ENCODE measurements around the gene APC.

APC gene

DNA sequence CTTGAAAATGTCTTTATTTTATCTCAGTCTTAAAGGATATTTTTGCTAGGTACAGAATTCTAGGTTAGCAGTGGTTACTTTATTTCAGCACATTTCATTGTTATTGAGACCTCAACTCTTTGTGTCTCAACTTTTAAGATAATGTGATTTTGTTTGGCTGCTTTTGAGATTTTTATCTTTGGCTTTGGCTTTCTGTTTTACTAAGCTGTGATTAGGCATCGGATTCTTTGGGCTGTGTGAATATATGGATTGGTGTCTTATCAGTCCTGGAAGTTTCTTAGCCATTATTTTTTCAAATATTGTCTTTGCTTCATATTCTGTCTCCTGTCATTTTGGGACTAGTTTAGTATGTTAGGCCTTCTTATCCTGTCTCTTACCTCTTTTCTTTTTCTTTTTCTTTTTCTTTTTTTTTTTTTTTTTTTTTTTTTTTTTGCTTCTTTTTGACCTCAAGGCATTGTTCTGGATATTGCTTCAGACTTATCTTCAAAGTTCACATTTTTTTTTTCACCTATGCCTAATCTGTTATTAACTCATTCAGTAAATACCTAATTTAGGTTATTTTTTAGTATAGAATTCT lies 20.1 kb upstream of the APC start:
- no peak for DNase-seq

DNA sequence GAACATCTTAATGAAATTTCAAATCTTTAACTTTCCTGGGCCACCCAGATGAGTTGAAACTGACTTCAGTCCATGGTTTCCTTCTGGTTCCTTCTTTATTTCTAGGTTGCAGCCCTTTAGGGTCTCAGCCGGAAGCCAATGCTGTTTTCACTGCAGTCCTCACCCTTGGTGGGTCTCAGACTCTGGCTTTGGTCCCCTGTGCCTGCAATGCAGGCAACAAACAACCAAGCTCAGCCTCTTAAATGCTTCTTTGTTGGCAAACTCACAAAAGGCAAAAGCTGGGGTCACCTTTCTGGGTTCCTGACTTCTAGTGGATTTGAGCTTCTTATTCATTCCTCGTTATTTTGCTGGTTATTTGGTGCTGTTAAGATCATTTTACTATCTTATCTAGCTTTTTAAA lies 19.3 kb upstream of the APC start:
- DNase-seq = no peak

DNA sequence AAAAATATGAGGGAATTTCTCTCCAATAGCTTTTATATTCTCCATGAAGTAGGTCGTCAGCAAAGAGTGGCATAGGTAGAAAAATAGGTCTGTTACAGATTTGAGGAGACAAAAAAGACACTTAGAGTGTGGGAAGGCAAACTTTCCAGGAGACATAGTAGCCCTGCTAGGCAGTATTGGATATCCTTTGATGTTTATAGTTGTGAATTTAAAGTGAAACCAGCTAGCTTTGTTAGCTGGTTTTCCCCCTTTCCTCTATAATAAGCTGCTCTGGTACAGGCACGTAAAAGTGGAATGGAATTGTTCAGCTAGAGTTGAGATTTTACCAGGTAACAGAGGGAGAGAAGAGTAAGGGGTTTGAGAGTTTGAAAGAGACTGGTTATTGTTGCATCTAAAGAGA lies 17.1 kb upstream of the APC start:
- no peak for DNase-seq

DNA sequence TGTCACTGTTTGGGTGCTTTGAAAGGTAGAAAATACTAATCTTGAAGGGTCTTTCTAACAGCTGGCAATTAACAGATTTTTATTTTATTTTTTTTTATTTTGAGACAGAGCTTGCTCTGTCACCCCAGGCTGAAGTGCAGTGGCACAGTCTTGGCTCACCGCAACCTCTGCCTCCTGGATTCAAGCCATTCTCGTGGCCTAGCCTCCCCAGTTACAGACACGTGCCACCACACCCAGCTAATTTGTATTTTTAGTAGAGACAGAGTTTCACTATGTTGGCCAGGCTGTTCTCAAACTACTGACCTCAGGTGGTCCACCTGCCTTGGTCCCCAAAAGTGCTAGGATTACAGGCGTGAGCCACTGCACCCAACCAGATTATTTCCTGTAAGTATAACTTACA lies 12.8 kb upstream of the APC start:
- DNase-seq = no peak

DNA sequence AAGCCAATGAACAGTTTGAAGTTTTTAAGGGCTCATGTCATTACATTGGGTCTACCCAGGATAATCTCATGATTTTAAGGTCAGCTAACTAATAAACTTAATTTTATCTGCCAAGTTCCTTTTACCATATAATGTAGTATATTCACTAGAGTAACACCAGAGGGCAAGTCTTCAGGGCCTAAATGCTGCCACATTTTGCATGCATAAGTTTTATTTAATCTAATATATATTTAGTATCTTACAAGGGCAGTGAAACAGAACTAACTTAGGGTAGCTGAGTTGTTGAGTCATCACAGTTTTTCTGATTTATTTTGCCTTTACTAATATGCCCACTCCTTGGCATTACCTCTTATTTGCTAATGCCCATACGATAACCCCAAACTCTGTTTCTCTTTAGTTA lies 8.1 kb upstream of the APC start:
- DNase-seq = no peak

DNA sequence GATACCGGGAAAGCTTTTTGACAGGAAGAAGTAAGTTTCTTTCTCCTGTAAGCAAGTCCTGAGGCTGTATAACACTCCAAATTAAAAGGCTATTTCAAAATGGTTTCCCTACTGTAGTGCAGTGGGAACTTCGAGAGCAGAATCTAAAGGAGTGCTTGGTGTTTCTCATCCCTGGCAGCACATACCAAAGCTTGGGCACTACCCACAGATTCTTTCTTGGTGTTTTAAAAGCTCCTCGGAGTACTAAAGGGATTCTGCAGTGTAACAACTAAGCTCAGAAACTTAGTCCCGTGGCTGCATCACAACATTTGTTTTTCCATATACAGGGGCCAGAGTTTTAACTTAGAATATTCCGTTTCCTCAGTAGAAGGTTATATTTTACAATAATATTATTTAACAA lies 5.6 kb upstream of the APC start:
- DNase-seq = no peak

DNA sequence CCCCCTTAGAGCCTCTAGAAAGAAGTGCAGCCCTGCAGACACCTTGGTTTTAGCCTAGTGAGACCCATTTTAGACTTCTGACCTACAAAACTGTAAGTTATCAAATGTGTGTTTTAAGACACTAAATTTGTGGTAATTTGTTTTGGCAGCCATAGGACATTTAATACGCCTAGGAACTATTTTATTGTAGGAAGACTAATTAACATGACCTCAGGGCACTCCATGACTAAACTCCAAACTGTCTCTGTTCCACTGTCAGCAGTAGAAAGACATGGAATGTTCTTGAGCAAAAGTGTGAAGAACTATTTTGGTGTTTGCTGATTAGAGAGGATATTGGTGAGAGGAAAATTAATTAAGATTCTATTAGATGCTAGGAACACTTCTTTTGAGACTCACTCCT lies 4.1 kb upstream of the APC start:
- no peak for DNase-seq

DNA sequence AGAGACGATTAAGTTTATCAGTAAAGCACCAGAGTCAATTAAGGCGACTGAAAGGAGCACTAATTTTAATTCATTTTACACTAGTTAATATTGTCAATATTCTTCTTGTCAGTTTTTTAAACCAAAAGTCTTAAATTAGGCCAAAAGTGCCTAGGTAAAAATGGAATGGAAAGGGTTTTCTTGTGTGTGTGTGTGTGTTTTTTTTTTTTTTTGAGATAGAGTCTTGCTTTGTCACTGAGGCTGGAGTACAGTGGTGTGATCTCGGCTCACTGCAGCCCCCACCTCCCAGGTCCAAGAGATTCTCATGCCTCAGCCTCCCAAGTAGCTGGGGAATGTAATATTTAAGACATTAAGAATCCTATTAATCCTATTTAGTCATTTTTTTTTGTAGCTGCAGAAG lies 3.1 kb upstream of the APC start:
- DNase-seq = no peak

DNA sequence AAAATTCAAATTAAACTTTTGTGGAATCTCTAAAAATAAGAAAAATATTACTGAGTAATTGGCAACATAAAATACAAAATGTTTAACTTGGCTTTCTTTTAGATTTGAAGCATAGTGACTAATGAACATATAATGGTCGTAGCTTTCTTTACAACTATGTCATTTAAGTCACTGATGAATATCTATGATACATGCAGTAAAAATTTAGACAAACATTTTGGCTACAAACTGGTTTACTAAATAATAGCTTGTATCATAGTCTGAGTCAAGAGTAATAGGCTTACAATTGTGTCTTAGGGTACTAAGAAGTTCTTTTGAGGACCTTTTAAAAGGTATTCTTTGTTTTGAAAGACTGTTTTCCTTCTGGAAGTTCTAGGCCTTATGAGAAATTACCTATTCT lies 2.0 kb upstream of the APC start:
- DNase-seq = no peak

DNA sequence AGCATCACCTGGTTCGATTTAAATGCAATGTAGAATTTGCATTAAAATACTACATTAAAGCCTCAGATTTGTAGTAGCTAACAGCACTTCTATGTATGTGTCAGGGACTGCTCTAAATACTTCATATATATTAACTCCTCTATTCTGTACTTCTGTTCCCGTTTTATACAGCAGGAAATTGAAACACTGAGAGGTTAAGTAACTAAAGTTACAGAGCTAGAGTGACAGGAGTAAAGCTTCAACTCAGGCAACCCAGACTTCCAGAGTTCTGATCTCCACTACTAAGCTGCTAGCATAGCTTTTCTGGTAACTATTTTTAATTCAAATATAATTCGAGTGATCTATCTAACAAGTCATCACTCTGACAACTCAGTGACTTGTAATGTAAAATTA lies 619 bp upstream of the APC start:
- DNase-seq = no peak

DNA sequence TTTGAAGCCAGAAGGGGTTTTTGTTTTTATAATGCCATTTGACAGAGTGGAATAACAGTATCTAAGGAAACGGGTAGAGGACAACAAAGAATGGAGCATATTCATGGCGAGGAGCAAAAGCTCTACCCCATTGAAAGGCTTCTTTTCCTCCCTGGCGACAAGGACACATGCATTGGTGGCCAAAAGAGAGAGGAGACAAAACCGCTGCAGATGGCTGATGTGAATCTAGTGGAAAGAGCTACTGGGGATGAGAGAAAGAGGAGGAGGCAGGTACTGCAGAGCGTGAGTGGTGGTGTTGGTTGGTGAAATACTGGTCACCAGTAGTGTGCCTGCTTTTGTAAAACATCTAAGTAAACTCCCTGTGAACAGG lies 491 bp downstream of the APC start:
- no peak for DNase-seq

DNA sequence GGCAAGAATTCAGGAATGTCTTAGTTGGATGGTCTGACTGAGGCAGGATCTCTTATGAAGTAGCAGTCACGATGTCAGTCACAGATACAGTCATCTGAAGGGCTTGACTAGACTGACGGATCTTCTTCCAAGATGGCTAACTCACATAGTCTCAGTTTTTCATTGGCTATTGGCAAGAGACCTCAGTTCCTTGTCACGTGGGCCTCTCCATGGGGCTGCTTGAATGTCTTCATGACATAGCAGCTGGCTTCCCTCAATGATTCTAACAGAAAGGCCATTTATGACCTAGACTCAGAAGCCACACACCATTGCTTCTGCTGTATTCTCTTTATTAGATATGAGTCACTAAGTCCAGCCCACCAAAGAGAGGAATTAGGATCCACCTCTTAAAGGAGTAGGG lies 4.7 kb downstream of the APC start:
- DNase-seq = no peak

DNA sequence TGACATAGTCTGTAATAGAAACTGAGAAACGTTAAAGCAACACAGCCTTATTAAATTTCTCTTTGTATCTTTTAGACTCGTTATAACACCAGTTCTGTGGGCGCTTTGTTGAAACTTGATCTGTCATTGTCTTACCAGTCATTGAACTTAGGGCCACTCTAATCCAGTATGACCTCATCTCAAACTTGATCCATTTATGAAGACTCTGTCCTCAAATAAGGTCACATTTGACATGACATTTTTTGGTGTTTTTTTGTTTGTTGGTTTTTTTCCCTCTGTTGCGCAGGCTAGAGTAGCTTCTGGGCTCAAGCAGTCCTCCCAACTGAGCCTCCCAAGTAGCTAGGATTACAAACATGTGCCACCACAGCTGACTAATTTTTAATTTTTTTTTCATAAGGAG lies 5.9 kb downstream of the APC start:
- DNase-seq = no peak

DNA sequence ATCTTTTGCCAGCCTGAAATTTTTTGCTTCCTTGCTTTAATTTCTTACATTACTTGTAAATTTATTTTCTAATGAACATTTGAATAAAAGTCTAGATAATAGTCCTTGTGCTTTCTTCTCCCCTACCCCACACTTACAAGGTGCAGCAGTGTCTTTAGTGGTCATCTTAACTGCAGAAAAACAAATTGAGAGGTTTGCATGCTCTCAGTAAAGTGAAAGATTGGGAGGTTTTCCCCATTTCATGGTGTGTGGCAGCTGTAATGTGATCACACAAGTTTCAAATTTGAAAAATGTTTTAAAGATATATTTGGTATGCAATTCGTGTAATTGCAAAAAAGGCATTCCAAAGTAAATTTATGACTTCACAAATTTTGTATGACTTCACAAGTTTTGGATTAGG lies 14.7 kb downstream of the APC start:
- no peak for DNase-seq

DNA sequence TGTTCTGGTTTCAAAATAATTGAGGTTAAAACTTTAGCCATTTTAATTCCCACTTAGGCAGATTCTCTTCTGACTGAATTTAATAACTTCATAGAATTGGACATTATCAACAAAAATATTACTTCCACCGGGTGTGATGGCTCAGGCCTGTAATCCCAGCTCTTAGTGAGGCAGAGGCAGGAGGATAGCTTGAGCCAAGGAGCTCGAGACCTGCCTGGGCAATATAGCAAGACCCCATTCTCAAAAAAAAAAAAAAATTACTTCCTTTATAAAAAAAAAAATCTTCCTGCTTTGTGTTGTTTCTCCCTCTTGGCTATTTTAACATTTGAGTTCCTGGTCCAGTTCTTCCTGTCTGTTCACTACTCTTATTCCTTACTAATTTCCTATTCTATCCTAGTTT lies 18.0 kb downstream of the APC start:
- DNase-seq = no peak

DNA sequence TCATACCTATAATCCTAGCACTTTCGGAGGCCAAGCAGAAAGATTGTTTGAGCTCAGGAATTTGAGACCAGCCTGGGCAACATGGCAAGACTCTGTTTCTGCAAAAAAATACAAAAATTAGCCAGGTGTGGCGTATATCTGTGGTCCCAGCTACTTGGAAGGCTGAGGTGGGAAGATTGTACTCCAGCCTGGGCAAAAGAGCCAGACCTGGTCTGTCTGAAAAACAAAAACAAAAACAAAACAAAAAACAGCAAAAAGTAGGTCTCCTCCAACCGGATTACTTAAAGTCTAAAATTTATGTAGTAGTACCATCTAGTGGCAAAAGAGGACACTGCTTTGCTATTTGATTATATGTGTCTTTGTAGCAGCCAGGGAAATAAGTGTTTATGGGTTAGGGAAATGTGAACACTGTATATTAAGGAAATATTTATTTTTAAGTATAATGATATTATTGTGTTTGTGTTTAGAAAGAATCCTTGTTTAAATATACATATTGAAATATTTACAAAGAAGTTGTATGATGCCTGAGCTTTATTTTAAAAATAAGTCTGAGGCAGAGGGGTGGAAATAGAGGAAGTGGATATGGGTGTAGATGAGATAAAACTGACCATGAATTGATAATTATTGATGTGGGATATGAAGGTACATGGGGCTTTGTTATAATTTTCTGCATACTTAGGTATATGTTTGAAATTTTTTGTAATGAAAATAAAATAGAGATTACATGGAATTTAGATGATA lies 20.0 kb downstream of the APC start:
- DNase-seq = no peak

DNA sequence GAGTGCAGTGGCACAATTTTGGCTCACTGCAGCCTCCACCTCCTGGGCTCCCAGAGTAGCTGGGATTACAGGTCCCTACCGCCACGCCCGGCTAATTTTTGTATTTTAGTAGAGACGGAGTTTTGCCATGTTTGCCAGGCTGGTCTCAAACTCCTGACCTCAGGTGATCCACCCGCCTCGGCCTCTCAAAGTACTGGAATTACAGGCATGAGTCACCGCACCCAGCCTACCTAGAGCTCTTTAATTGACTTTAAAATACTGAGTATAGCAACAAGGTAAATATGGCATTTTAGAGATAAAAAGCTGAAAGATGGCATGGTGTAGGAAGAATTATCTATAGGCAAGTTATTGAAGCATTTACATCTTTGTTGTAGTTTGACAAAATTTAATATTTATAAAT lies 21.0 kb downstream of the APC start:
- DNase-seq = no peak

DNA sequence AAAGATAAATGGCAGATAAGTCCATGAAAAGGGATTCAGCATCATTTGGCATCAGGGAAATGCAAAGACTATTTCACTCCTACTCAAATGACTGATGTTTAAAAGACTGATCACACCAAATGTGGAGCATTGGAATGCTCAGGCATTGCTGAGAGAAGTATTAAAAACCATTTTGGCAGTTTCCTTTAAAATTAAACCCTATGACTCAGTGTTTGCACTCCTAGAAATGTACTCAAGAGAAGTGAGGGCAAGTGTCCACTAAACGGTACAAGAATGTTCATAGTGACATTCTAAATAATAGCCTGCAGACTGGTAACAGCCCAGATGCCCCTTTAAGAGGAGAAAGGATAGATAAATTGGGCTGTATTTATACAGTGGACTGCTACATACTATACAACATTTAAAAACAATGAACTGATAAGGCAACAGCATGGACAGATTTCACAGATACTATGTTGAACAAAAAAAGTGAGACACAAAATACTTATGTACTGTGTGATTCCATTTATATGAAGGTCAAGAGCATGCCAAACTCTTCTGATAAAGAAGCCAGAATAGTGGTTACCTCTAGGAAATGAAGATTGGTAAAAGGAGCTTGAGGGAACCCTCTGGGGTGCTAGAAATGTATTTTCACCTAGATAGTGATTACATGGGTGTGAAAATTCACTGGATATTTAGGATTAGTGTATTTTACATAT lies 24.6 kb downstream of the APC start:
- DNase-seq = no peak

DNA sequence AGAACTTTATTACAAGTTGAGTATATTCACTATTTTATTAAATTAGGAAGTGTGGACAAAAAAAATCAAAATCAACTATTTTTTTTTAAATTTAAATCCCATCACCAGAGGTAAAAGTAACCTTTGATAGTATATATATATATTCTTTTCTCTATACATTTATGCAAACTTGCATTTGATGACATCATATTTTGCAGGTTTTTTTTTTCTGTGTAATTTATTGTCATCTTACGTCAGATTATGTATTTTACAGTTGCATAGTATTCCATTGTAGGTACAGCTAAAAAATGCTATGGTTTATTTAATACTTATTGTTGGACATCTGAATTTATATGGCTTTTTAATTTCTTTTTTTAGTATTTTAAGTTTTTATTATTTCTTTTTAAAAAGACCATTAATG lies 25.5 kb downstream of the APC start:
- no peak for DNase-seq

DNA sequence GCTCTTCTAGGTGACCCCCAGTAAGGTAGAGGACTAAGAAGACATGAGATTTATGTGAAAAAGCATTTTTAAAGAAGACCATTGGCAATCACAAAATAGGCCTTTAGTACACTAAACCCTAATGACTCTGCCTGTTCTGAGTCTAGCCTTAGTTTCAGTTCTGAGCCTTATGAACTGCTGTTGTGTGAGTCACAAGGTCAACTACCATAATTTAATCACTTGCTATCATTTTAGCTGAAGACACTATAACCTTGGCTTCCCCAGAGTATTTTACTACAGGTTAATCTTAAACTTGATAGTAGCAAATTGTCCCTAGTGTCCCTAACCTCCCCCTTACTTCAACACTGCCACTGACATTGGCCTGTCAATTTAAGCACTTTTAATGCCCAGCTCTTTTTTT lies 34.4 kb downstream of the APC start:
- DNase-seq = no peak

DNA sequence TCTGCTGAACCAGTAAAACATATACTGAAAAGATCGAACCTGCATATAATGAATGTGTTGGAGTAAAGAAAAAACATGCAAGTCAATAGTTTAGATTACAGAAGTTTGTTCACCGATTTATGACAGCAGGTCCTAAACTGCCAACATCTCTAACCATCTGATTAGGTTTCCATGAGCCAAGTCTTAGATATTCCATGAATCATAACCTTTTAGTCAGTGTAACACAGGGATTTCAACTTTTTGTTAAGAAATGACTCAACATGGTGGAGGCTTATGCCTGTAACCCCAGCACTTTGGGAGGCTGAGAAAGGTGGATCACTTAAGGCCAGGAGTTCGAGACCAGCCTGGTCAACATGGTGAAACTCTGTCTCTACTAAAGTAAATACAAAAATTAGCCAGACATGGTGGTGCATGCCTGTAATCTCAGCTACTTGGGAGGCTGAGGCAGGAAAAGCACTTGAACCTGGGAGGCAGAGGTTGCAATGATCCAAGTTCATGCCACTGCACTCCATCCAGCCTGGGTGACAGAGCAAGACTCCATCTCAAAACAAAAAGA lies 38.7 kb downstream of the APC start:
- DNase-seq = no peak

DNA sequence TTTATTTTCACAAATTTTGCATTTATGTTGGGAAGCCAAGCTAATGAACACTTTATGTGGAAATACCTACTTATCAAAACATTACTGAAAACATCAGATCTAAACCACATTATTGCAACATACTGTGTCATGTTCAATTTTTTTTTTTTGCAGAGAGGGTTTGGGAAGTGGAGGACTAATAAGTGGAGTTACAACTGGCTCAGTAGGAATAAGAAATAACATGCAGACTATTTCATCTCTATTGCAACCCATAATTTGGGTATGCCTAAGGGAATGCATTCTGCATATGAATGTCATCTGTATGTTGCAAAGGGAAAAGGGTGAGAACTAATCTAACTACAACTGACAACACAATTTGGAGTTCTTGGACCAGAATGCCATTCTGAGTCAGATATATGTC lies 41.8 kb downstream of the APC start:
- no peak for DNase-seq

DNA sequence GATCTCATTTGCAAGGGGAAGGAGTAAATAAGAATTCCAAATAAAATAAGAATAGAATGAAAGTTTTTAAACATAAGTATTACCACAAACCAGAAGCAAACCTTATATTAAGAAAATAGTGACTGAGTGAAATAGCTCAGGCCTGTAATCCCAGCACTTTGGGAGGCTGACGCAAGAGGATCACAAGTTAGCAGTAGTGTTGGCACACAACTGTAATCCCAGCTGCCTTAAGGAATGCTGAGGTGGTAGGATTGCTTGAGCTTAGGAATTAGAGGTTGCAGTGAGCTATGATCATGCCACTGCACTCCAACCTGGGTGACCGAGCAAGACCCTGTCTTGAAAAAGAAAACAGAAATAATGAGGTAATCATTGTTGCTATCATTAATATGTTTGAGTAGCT lies 47.0 kb downstream of the APC start:
- no peak for DNase-seq

DNA sequence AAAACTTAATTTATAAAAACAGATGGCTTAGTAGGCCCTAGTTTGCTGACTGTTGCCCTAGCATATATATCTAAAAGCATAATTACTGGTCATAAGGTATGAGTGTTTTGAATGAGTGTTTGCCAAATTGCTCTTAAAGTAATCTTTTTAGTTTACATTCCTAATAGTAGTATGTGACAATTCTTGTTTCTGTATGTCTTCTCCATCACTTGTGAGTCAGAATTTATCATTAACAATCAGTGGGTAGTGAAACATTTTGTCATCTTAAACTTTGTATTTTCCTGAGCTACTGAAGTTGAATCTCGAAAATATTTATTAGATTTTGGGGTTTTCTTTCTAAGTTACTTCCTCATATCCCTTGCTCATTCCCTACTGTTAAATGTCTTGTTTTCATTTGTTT lies 49.6 kb downstream of the APC start:
- DNase-seq = no peak

DNA sequence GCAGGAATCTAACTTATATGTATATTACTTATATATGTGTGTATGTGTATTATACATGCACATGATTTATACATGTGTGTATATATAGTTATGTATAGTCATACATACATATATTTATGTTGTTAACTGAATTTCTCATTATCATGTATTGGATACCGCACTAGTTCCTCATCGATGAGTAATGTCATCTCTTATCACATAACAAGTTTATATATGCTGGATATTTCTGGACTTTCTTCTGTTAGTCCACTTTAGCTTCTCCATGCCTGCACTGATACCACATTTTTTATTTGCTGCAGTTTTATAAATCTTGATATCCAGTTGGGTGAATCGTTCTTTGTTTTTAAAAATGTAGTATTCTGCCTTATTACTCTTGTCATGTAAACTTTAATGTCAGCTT lies 50.2 kb downstream of the APC start:
- no peak for DNase-seq
